H9 (cell line): Measurements from ENCODE around the gene PAQR7. TPM values are rescaled to one million over a fixed set of nuclear protein-coding genes. Genes with fewer than 3 reads are reported as not detected.
A peak's percentile ranks its signal among the peaks of the same experiment; 100 is the strongest.

Source experiments
- DNase-seq: peaks from one replicate; pipeline ENCODE4 v3.0.0-alpha.2; 2017
- H2AFZ ChIP-seq: one replicate; pipeline ENCODE4 v1.6.1; 2013; ENCODE audit warnings: mild to moderate bottlenecking, low read length, control low read depth, moderate library complexity
- H2AK5ac ChIP-seq: 2 replicates; pipeline ENCODE4 v1.6.1; 2013; ENCODE audit warnings: low read length, control low read depth, mixed read lengths; ENCODE audit not compliant: insufficient read length
- H2BK120ac ChIP-seq: one replicate; pipeline ENCODE4 v1.6.1; 2013; ENCODE audit warnings: low read depth, mild to moderate bottlenecking, low read length, control low read depth, inconsistent platforms; ENCODE audit not compliant: poor library complexity, severe bottlenecking
- H2BK12ac ChIP-seq: 2 replicates; pipeline ENCODE4 v1.6.1; 2013; ENCODE audit warnings: low read length, control low read depth, mixed read lengths, low read depth; ENCODE audit not compliant: insufficient read length
- H2BK15ac ChIP-seq: 2 replicates; pipeline ENCODE4 v1.6.1; 2013; ENCODE audit warnings: low read depth, low read length, control low read depth
- H2BK20ac ChIP-seq: one replicate; pipeline ENCODE4 v1.6.1; 2013; ENCODE audit warnings: low read depth, mild to moderate bottlenecking, low read length, control low read depth, inconsistent platforms; ENCODE audit not compliant: poor library complexity, severe bottlenecking
- H2BK5ac ChIP-seq: 2 replicates; pipeline ENCODE4 v1.6.1; 2013; ENCODE audit warnings: low read length, control low read depth, mixed read lengths; ENCODE audit not compliant: insufficient read length
- H3K14ac ChIP-seq: 2 replicates; pipeline ENCODE4 v1.6.1; 2013; ENCODE audit warnings: low read length, control low read depth; ENCODE audit not compliant: insufficient read depth
- H3K18ac ChIP-seq: 2 replicates; pipeline ENCODE4 v1.6.1; 2013; ENCODE audit warnings: low read depth, mild to moderate bottlenecking, mixed read lengths, low read length, control low read depth; ENCODE audit not compliant: insufficient read length
- H3K23ac ChIP-seq: 2 replicates; pipeline ENCODE4 v1.6.1; 2013; ENCODE audit warnings: low read length, control low read depth, mixed read lengths, low read depth; ENCODE audit not compliant: insufficient read length
- H3K23me2 ChIP-seq: 2 replicates; pipeline ENCODE4 v1.6.1; 2013; ENCODE audit warnings: low read depth, mild to moderate bottlenecking, mixed read lengths, low read length, control low read depth; ENCODE audit not compliant: insufficient read length, poor library complexity, severe bottlenecking
- H3K27ac ChIP-seq: 2 replicates; pipeline ENCODE4 v1.5.1; 2013; ENCODE audit warnings: low read length, control low read depth, mixed read lengths, low read depth; ENCODE audit not compliant: insufficient read length
- H3K27me3 ChIP-seq: 2 replicates; pipeline ENCODE4 v1.6.1; 2013; ENCODE audit warnings: low read length, control low read depth, inconsistent platforms; ENCODE audit not compliant: insufficient read depth
- H3K4ac ChIP-seq: 2 replicates; pipeline ENCODE4 v1.6.1; 2013; ENCODE audit warnings: low read depth, mild to moderate bottlenecking, control low read depth, inconsistent platforms, low read length, moderate library complexity
- H3K4me1 ChIP-seq: 2 replicates; pipeline ENCODE4 v1.6.1; 2013; ENCODE audit warnings: low read length, control low read depth, inconsistent platforms; ENCODE audit not compliant: insufficient read depth
- H3K4me2 ChIP-seq: 2 replicates; pipeline ENCODE4 v1.6.1; 2013; ENCODE audit warnings: low read length, control low read depth, mixed read lengths; ENCODE audit not compliant: insufficient read length, insufficient read depth
- H3K56ac ChIP-seq: 2 replicates; pipeline ENCODE4 v1.6.1; 2013; ENCODE audit warnings: low read depth, mild to moderate bottlenecking, mixed read lengths, low read length, control low read depth; ENCODE audit not compliant: insufficient read length
- H3K79me1 ChIP-seq: 2 replicates; pipeline ENCODE4 v1.6.1; 2013; ENCODE audit warnings: low read depth, mild to moderate bottlenecking, moderate library complexity, low read length, control low read depth, inconsistent platforms; ENCODE audit not compliant: insufficient read depth, poor library complexity, severe bottlenecking
- H3K79me2 ChIP-seq: 2 replicates; pipeline ENCODE4 v1.6.1; 2013; ENCODE audit warnings: low read length, control low read depth, inconsistent platforms; ENCODE audit not compliant: insufficient read depth
- H3K9ac ChIP-seq: 2 replicates; pipeline ENCODE4 v1.6.1; 2013; ENCODE audit warnings: low read length, control low read depth, mixed read lengths; ENCODE audit not compliant: insufficient read length; ENCODE audit errors: extremely low read depth
- H3K9me3 ChIP-seq: one replicate; pipeline ENCODE4 v1.6.1; 2013; ENCODE audit warnings: low read depth, low read length, inconsistent platforms; ENCODE audit not compliant: control insufficient read depth
- H3T11ph ChIP-seq: one replicate; pipeline ENCODE4 v1.6.1; 2013; ENCODE audit warnings: mild to moderate bottlenecking, low read length, control low read depth, inconsistent platforms
- H4K20me1 ChIP-seq: one replicate; pipeline ENCODE4 v1.6.1; 2013; ENCODE audit not compliant: control insufficient read depth, insufficient read length, insufficient read depth
- H4K5ac ChIP-seq: 2 replicates; pipeline ENCODE4 v1.6.1; 2013; ENCODE audit warnings: low read depth, mild to moderate bottlenecking, mixed read lengths, low read length, control low read depth; ENCODE audit not compliant: insufficient read length
- H4K8ac ChIP-seq: replicated peaks from 2 replicates; pipeline ENCODE4 v1.6.1; 2013; ENCODE audit warnings: low read length, control low read depth, mixed read lengths, low read depth; ENCODE audit not compliant: insufficient read length
- H4K91ac ChIP-seq: 2 replicates; pipeline ENCODE4 v1.6.1; 2013; ENCODE audit warnings: low read depth, mild to moderate bottlenecking, moderate library complexity, mixed read lengths, low read length, control low read depth; ENCODE audit not compliant: insufficient read length
- H3K27ac Mint-ChIP-seq, 3 experiments: 2 replicates in 2 of 3; 3 replicates in 1 of 3; pipeline ENCODE4 v1.8.0; 2020 to 2021; ENCODE audit warnings: mixed read lengths in 3 of 3, mild to moderate bottlenecking in 1 of 3, moderate library complexity in 1 of 3
- H3K27me3 Mint-ChIP-seq: 2 replicates; pipeline ENCODE4 v1.8.0; 2021; ENCODE audit warnings: low read depth, mild to moderate bottlenecking, moderate library complexity, mixed read lengths
- H3K36me3 Mint-ChIP-seq, 3 experiments: 2 replicates in 2 of 3; 3 replicates in 1 of 3; pipeline ENCODE4 v1.8.0; 2020 to 2021; ENCODE audit warnings: low read depth in 3 of 3, mixed read lengths in 3 of 3; ENCODE audit not compliant: insufficient read depth in 1 of 3
- H3K4me1 Mint-ChIP-seq, 2 experiments: 2 replicates each; pipeline ENCODE4 v1.8.0; 2020; ENCODE audit warnings: mixed read lengths in 2 of 2
- H3K4me3 Mint-ChIP-seq, 2 experiments: 2 replicates in 1 of 2; 3 replicates in 1 of 2; pipeline ENCODE4 v1.8.0; 2020 to 2021; ENCODE audit warnings: mild to moderate bottlenecking in 2 of 2, mixed read lengths in 2 of 2, moderate library complexity in 1 of 2
- H3K9me3 Mint-ChIP-seq, 2 experiments: 2 replicates in 1 of 2; 3 replicates in 1 of 2; pipeline ENCODE4 v1.8.0; 2020; ENCODE audit warnings: mild to moderate bottlenecking in 2 of 2, mixed read lengths in 2 of 2, moderate library complexity in 1 of 2
- whole genome bisulfite sequencing: extraction: QIAGEN DNeasy Blood & Tissue Kit; methylation state at CpG from one replicate; pipeline ENCODE4 v1.1.7; 2013; ENCODE audit warnings: missing lambda C conversion rate, low lambda C conversion rate, mixed read lengths; ENCODE audit not compliant: insufficient read length; ENCODE audit errors: extremely low coverage; 5-methylcytosine and 5-hydroxymethylcytosine counted together
- total RNA-seq: library from RNA; stranded (reverse); gene quantifications from 2 replicates; pipeline ENCODE4 v1.2.1, GENCODE V29; 2021
- TF ChIP-seq, protein P1 (sequence below): fragments of 200-600 bp; sonication (generic); conservative IDR thresholded peaks from 3 replicates; pipeline ENCODE4 v1.8.0; 2021; ENCODE audit warnings: antibody characterized with exemption, mild to moderate bottlenecking

The PAQR7 gene
- total RNA-seq, 1 experiment from 2014 or later = 6.3 TPM

DNA sequence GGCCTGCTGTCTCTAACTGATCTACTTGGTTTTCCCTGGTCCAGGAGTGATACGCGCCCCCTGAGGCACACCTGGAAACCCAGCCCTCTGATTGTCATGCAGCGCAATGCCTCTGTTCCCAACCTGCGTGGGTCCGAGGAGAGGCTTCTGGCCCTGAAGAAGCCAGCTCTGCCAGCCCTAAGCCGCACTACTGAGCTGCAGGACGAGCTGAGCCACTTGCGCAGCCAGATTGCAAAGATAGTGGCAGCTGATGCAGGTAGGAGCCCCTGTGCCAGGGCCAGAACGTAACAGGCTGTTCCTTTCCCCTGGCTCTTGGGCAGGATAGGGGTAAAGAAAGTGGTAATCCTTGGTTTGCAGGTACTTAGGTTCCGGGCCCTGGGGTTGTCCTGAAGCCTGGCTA is 48.9 kb downstream of the PAQR7 start:
- Histone ChIP-seq H4K8ac (no peak overlapping the region), H2BK15ac (no peak overlapping the region), H3K18ac (no peak overlapping the region), H3K79me1 (no peaks in the 10 kb centered on the region), H3K23ac (no peak overlapping the region), H3K4me1 (no peaks in the 10 kb centered on the region), H3K56ac (no peak overlapping the region), H3K9ac (no peak overlapping the region), H4K91ac (no peak overlapping the region), H2BK120ac (no peak overlapping the region), H3K9me3 (no peaks in the 10 kb centered on the region), H2AK5ac (no peak overlapping the region), H3K27me3 (no peaks in the 10 kb centered on the region), H3K27ac (no peak overlapping the region), H3K4ac (no peak overlapping the region), H2BK20ac (no peak overlapping the region), H2BK12ac (no peak overlapping the region), H4K20me1 (no peaks in the 10 kb centered on the region), H2BK5ac (no peak overlapping the region), H4K5ac (no peak overlapping the region), H3K79me2 (no peaks in the 10 kb centered on the region; the same call in 1 of the 2 replicates), H3K23me2 (no peaks in the 10 kb centered on the region), H2AFZ (no peak overlapping the region), H3T11ph (no peak overlapping the region), H3K4me2 (no peak overlapping the region), H3K14ac (no peak overlapping the region)
- Mint-ChIP-seq H3K27ac (peak overlapping the region in 1 of 3 experiments; percentile 54; a peak in 1 of 7 replicates), H3K4me3 (no peak overlapping the region), H3K27me3 (peaks cover 6% of the 10 kb centered on the region), H3K9me3 (no peaks in the 10 kb centered on the region), H3K4me1 (peaks cover 2 to 3% of the 10 kb centered on the region in 2 experiments), H3K36me3 (peaks cover 6 to 48% (median 37%) of the 10 kb centered on the region in 3 experiments; a peak in 6 of 7 replicates)
- no CpG with 5 or more reads among the region's 10 CpGs for WGBS
- DNase-seq = no peak
- TF ChIP-seq, protein P1, sequence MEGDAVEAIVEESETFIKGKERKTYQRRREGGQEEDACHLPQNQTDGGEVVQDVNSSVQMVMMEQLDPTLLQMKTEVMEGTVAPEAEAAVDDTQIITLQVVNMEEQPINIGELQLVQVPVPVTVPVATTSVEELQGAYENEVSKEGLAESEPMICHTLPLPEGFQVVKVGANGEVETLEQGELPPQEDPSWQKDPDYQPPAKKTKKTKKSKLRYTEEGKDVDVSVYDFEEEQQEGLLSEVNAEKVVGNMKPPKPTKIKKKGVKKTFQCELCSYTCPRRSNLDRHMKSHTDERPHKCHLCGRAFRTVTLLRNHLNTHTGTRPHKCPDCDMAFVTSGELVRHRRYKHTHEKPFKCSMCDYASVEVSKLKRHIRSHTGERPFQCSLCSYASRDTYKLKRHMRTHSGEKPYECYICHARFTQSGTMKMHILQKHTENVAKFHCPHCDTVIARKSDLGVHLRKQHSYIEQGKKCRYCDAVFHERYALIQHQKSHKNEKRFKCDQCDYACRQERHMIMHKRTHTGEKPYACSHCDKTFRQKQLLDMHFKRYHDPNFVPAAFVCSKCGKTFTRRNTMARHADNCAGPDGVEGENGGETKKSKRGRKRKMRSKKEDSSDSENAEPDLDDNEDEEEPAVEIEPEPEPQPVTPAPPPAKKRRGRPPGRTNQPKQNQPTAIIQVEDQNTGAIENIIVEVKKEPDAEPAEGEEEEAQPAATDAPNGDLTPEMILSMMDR = no peak
